ENCODE data around the gene ACO2.

Gene ACO2

DNA sequence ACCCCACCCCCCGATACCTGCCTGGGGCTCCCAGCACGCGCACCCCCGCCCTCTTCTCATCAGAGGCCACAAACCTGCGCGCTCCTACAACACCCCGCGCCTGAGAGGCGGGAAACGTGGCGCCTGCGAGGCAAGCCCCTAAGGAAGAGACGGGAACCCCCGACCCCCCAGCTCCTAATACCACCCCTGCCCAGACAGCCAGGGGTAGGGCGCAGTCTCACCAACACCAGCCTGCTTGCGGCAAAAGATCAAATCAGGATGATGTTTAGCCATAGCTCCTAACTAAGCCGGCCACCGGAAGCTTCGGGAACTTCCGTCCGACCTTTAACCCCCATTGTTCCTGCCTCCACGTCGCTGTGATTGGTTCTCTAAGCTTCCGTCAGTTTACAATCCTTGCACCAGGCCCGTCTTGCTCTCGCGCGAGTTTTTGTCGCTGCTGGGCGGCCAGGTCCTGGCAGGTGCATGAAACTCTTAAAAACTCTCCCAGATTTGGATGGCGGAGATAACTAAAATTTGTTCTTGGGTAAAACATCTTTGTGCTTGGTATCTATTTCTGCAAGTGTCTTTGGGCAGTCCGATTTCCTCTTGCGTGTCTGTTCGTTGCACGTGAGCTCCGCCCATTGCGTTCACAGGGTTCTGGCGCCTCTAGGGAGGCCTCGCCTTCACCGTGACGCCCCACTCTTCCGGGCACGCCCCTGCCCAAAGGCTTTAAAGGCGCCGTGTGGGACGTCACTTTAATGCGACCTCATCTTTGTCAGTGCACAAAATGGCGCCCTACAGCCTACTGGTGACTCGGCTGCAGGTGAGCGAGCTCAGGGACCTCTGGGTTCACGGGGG lies at the start of gene ACO2, which contains the start of gene PHF5A:
TSS of gene ACO2 (plus strand) at position 737 of the 837 bp plus-strand sequence. CDS start at position 767, 30 bp downstream.
TSS of gene PHF5A (minus strand) at position 312 of the 837 bp plus-strand sequence. CDS start at position 273, 39 bp downstream.
- Histone ChIP-seq H3K36me3 (ENCODE audit: low read depth) (peaks cover 61% of the 10 kb centered on the region), H3K4me1 (ENCODE audit: insufficient read depth, poor library complexity, severe bottlenecking) (no peaks in the 10 kb centered on the region)
- TF ChIP-seq, protein P1, sequence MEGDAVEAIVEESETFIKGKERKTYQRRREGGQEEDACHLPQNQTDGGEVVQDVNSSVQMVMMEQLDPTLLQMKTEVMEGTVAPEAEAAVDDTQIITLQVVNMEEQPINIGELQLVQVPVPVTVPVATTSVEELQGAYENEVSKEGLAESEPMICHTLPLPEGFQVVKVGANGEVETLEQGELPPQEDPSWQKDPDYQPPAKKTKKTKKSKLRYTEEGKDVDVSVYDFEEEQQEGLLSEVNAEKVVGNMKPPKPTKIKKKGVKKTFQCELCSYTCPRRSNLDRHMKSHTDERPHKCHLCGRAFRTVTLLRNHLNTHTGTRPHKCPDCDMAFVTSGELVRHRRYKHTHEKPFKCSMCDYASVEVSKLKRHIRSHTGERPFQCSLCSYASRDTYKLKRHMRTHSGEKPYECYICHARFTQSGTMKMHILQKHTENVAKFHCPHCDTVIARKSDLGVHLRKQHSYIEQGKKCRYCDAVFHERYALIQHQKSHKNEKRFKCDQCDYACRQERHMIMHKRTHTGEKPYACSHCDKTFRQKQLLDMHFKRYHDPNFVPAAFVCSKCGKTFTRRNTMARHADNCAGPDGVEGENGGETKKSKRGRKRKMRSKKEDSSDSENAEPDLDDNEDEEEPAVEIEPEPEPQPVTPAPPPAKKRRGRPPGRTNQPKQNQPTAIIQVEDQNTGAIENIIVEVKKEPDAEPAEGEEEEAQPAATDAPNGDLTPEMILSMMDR (IDR thresholded peaks at IDR 0.05; ENCODE audit: poor library complexity, severe bottlenecking), result no peak

GRCh38 chr22:41425660-41426365 lies 43.1 kb upstream of the ACO2 start:
- peak; percentile 27; the same call in 1 of the 3 replicates for ATAC-seq (ENCODE audit: low read depth)
- TF ChIP-seq, protein P1 (IDR thresholded peaks at IDR 0.05; ENCODE audit: poor library complexity, severe bottlenecking), result no peak
- Histone ChIP-seq H3K4me1 (ENCODE audit: insufficient read depth, poor library complexity, severe bottlenecking) (no peaks in the 10 kb centered on the region), H3K27ac (ENCODE audit: poor library complexity, severe bottlenecking) (no peak overlapping the region), H3K36me3 (ENCODE audit: low read depth) (peaks cover 8% of the 10 kb centered on the region; the same call in 1 of the 2 replicates), H3K27me3 (ENCODE audit: insufficient read depth, poor library complexity, severe bottlenecking) (no peaks in the 10 kb centered on the region), H3K9me3 (ENCODE audit: severe bottlenecking) (no peaks in the 10 kb centered on the region), H3K4me3 (ENCODE audit: severe bottlenecking) (no peak overlapping the region)
- DNase-seq (ENCODE audit: low spot score), result no peak

More for the DNA sequence above, at the start of gene ACO2, which contains the start of gene PHF5A:
- H3K9me3 ChIP-seq (ENCODE audit: severe bottlenecking), result no peaks in the 10 kb centered on the region
- peak; percentile 94 for DNase-seq (ENCODE audit: low spot score)
- ATAC-seq (ENCODE audit: low read depth), result peak; percentile 94
- peak within 1 kb of the TSS; percentile 99 for H3K4me3 ChIP-seq (ENCODE audit: severe bottlenecking)
- H3K27me3 ChIP-seq (ENCODE audit: insufficient read depth, poor library complexity, severe bottlenecking), result no peaks in the 10 kb centered on the region
- peak within 1 kb of the TSS; percentile 60 for H3K27ac ChIP-seq (ENCODE audit: poor library complexity, severe bottlenecking)

DNA sequence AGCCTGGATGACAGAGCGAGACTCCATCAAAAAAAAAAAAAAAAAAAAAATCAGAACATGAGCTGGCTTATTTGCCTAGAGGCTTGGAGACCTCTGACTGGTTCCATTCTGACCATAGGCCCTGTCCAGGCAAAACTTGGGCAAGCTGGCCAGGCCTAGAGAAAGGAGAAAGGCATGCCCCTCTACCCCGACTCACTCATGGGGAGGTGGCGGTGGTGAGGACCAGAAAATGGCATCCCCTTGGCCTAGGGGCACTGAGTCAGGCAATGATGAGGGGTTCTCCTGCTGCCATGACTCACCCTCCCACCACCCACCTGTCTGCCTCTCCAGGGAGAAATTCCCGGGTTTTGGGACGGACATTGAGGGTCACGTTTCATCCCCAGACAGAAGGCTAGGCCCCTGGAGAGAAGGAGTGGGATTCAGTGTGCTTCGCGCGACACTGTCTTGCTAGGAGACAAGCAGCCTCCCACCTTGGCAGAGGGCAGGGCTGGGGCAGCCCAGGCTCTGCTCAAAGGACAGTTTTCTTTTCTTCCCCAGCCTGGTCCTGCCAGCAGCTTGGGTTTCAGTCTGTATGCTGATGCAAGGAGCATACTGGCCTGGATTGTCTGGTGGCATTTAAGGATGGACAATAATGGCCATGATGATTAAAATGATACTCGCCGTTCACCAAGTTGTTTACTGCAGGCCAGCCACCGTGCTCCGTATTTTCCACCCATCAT lies 39.5 kb upstream of the ACO2 start:
- Histone ChIP-seq H3K27ac (ENCODE audit: poor library complexity, severe bottlenecking) (no peak overlapping the region), H3K36me3 (ENCODE audit: low read depth) (peaks cover 3% of the 10 kb centered on the region; the same call in 1 of the 2 replicates), H3K4me1 (ENCODE audit: insufficient read depth, poor library complexity, severe bottlenecking) (no peaks in the 10 kb centered on the region), H3K27me3 (ENCODE audit: insufficient read depth, poor library complexity, severe bottlenecking) (no peaks in the 10 kb centered on the region), H3K9me3 (ENCODE audit: severe bottlenecking) (no peaks in the 10 kb centered on the region), H3K4me3 (ENCODE audit: severe bottlenecking) (no peak overlapping the region)
- DNase-seq (ENCODE audit: low spot score), result no peak
- peak; percentile 13; the same call in 1 of the 3 replicates for ATAC-seq (ENCODE audit: low read depth)
- TF ChIP-seq, protein P1 (IDR thresholded peaks at IDR 0.05; ENCODE audit: poor library complexity, severe bottlenecking), result no peak

DNA sequence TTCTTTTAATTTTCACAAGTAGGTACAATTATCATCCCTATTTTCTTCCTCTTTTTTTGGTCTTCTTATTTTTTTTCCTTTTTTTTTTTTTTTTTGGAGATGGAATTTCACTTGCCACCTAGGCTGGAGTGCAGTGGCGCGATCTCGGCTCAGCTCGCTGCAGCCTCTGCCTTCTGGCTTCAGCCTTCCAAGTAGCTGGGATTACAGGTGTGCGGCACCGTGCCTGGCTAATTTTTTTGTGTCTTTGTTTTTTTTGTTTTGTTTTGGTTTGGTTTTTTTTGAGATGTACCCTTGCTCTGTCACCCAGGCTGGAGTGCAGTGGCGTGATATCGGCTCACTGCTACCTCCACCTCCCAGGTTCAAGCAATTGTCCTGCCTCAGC lies 39.0 kb upstream of the ACO2 start:
- no peak for ATAC-seq (ENCODE audit: low read depth)
- Histone ChIP-seq H3K27ac (ENCODE audit: poor library complexity, severe bottlenecking) (no peak overlapping the region), H3K4me3 (ENCODE audit: severe bottlenecking) (no peak overlapping the region), H3K4me1 (ENCODE audit: insufficient read depth, poor library complexity, severe bottlenecking) (no peaks in the 10 kb centered on the region), H3K36me3 (ENCODE audit: low read depth) (peaks cover under 1% of the 10 kb centered on the region), H3K27me3 (ENCODE audit: insufficient read depth, poor library complexity, severe bottlenecking) (no peaks in the 10 kb centered on the region), H3K9me3 (ENCODE audit: severe bottlenecking) (no peaks in the 10 kb centered on the region)
- DNase-seq (ENCODE audit: low spot score), result no peak
- TF ChIP-seq, protein P1 (IDR thresholded peaks at IDR 0.05; ENCODE audit: poor library complexity, severe bottlenecking), result no peak
